ENCODE results near the gene SPINT2. TPM values are rescaled to one million over a fixed set of nuclear protein-coding genes. Genes with fewer than 3 reads are reported as not detected.
"Not testable (repeated sequence)": the region's sequence is repeated elsewhere in the genome, so short reads cannot be mapped to it uniquely, and the experiment has no call there.

The SPINT2 gene
- polyA plus RNA-seq, 1 donor from 2014 or later: 236 TPM

DNA sequence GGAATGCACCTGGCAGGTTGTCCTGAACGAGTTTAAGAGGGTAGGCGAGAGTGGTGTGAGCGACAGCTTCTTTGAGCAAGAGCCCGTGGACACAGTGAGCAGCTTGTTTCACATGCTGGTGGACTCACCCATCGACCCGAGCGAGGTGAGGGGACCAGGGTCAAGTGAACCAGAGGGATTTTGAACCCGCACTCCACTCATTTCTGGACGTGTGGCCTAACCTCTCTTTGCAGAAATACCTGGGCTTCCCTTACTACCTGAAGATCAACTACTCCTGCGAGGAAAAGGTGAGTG, 72.9 kb downstream of the SPINT2 start:
- TF ChIP-seq TAF1 (IDR thresholded peaks at IDR 0.05; ENCODE audit: low read depth) (no peak), POLR2AphosphoS5 (IDR thresholded peaks at IDR 0.05) (no peak)
- Histone ChIP-seq H3K4me3 (ENCODE audit: low read length) (peak overlapping the region; percentile 79), H2AFZ (ENCODE audit: low read depth, low read length) (no peak overlapping the region), H3K79me2 (replicated peaks; ENCODE audit: insufficient read depth, low read length) (peaks cover 3% of the 10 kb centered on the region), H4K20me1 (ENCODE audit: insufficient read depth) (no peaks in the 10 kb centered on the region), H3K9me3 (ENCODE audit: low read length) (no peaks in the 10 kb centered on the region), H3K27me3 (ENCODE audit: insufficient read depth, low read depth, low read length) (no peaks in the 10 kb centered on the region), H3K9me2 (ENCODE audit: insufficient read depth, low read length) (no peaks in the 10 kb centered on the region), H3K4me2 (ENCODE audit: low read length) (peak overlapping the region; percentile 65), H3K9ac (ENCODE audit: low read length) (peak overlapping the region; percentile 86), H3F3A (ENCODE audit: insufficient read depth, low read length, poor library complexity, severe bottlenecking) (no peaks in the 10 kb centered on the region), H3K36me3 (ENCODE audit: insufficient read depth, low read length) (no peaks in the 10 kb centered on the region), H3K27ac (ENCODE audit: low read length) (peak overlapping the region; percentile 95)

GRCh38 chr19:38339011-38339410, 74.6 kb downstream of the SPINT2 start:
- not testable (repeated sequence) for H3K4me2 ChIP-seq (ENCODE audit: low read length); H3K36me3 ChIP-seq (ENCODE audit: insufficient read depth, low read length); H3K27me3 ChIP-seq (ENCODE audit: insufficient read depth, low read depth, low read length); H3K27ac ChIP-seq (ENCODE audit: low read length); H4K20me1 ChIP-seq (ENCODE audit: insufficient read depth); H3K9ac ChIP-seq (ENCODE audit: low read length); H3K4me3 ChIP-seq (ENCODE audit: low read length); H2AFZ ChIP-seq (ENCODE audit: low read depth, low read length); H3K9me2 ChIP-seq (ENCODE audit: insufficient read depth, low read length); H3F3A ChIP-seq (ENCODE audit: insufficient read depth, low read length, poor library complexity, severe bottlenecking); H3K79me2 ChIP-seq (replicated peaks; ENCODE audit: insufficient read depth, low read length); H3K9me3 ChIP-seq (ENCODE audit: low read length)

DNA sequence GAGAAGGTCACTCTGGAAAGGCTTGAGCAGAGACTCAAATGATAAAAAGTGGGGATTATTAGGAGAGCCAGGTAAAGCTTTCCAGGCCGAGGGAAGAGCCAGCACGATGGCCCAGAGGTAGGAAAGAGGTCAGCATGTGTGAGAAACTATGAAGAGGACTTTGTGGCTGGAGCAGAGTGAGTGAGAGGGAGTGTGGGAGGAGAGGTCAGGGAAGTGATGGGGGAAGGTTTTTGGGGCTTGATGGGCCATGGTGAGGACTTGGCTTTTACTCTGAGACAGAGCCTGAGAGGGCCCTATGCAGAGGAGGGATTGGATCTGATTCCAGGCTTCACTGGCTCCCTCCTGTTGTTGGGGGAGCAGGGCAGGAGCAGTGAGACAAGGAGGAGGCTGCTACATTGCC, 76.6 kb downstream of the SPINT2 start:
- no peaks in the 10 kb centered on the region for H3K36me3 ChIP-seq (ENCODE audit: insufficient read depth, low read length)
- no peaks in the 10 kb centered on the region for H3K9me3 ChIP-seq (ENCODE audit: low read length)
- no peaks in the 10 kb centered on the region for H3K27me3 ChIP-seq (ENCODE audit: insufficient read depth, low read depth, low read length)
- no peaks in the 10 kb centered on the region for H3F3A ChIP-seq (ENCODE audit: insufficient read depth, low read length, poor library complexity, severe bottlenecking)
- no peaks in the 10 kb centered on the region for H4K20me1 ChIP-seq (ENCODE audit: insufficient read depth)
- peaks cover 3% of the 10 kb centered on the region for H3K79me2 ChIP-seq (replicated peaks; ENCODE audit: insufficient read depth, low read length)
- H3K9ac ChIP-seq (ENCODE audit: low read length): no peak overlapping the region
- no peak overlapping the region for H2AFZ ChIP-seq (ENCODE audit: low read depth, low read length)
- H3K4me3 ChIP-seq (ENCODE audit: low read length): no peak overlapping the region
- no peak for TF ChIP-seq EZH2 (IDR thresholded peaks at IDR 0.05; ENCODE audit: borderline replicate concordance, insufficient read depth, low read length, poor library complexity, severe bottlenecking)
- TF ChIP-seq POLR2AphosphoS5 (IDR thresholded peaks at IDR 0.05): no peak
- no peak for TF ChIP-seq SMC3 (conservative IDR thresholded peaks at IDR 0.05; ENCODE audit: poor library complexity)
- TF ChIP-seq, protein P1, sequence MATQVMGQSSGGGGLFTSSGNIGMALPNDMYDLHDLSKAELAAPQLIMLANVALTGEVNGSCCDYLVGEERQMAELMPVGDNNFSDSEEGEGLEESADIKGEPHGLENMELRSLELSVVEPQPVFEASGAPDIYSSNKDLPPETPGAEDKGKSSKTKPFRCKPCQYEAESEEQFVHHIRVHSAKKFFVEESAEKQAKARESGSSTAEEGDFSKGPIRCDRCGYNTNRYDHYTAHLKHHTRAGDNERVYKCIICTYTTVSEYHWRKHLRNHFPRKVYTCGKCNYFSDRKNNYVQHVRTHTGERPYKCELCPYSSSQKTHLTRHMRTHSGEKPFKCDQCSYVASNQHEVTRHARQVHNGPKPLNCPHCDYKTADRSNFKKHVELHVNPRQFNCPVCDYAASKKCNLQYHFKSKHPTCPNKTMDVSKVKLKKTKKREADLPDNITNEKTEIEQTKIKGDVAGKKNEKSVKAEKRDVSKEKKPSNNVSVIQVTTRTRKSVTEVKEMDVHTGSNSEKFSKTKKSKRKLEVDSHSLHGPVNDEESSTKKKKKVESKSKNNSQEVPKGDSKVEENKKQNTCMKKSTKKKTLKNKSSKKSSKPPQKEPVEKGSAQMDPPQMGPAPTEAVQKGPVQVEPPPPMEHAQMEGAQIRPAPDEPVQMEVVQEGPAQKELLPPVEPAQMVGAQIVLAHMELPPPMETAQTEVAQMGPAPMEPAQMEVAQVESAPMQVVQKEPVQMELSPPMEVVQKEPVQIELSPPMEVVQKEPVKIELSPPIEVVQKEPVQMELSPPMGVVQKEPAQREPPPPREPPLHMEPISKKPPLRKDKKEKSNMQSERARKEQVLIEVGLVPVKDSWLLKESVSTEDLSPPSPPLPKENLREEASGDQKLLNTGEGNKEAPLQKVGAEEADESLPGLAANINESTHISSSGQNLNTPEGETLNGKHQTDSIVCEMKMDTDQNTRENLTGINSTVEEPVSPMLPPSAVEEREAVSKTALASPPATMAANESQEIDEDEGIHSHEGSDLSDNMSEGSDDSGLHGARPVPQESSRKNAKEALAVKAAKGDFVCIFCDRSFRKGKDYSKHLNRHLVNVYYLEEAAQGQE (IDR thresholded peaks at IDR 0.05; ENCODE audit: borderline replicate concordance): no peak
- TF ChIP-seq MXI1 (conservative IDR thresholded peaks at IDR 0.05; ENCODE audit: poor library complexity, severe bottlenecking): no peak
- TF ChIP-seq RAD21 (conservative IDR thresholded peaks at IDR 0.05): no peak
- no peak for TF ChIP-seq EP300 (conservative IDR thresholded peaks at IDR 0.05; ENCODE audit: poor library complexity, severe bottlenecking)
- TF ChIP-seq, protein P2, sequence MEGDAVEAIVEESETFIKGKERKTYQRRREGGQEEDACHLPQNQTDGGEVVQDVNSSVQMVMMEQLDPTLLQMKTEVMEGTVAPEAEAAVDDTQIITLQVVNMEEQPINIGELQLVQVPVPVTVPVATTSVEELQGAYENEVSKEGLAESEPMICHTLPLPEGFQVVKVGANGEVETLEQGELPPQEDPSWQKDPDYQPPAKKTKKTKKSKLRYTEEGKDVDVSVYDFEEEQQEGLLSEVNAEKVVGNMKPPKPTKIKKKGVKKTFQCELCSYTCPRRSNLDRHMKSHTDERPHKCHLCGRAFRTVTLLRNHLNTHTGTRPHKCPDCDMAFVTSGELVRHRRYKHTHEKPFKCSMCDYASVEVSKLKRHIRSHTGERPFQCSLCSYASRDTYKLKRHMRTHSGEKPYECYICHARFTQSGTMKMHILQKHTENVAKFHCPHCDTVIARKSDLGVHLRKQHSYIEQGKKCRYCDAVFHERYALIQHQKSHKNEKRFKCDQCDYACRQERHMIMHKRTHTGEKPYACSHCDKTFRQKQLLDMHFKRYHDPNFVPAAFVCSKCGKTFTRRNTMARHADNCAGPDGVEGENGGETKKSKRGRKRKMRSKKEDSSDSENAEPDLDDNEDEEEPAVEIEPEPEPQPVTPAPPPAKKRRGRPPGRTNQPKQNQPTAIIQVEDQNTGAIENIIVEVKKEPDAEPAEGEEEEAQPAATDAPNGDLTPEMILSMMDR (IDR thresholded peaks at IDR 0.05; ENCODE audit: poor library complexity, severe bottlenecking): no peak
- TF ChIP-seq TAF1 (IDR thresholded peaks at IDR 0.05; ENCODE audit: low read depth): no peak
- no peak overlapping the region for H3K4me2 ChIP-seq (ENCODE audit: low read length)
- H3K27ac ChIP-seq (ENCODE audit: low read length): no peak overlapping the region
- no peaks in the 10 kb centered on the region for H3K9me2 ChIP-seq (ENCODE audit: insufficient read depth, low read length)

Small RNAs within 50 kb of the gene (small RNA-seq; reads per million reads assigned to genes)
- gene RF00019: 0 to 1.2 (median 0) reads per million in 3 experiments

Other genes starting within 250 kb of the SPINT2 start
- 118 and 132 TPM in 2 replicates for gene DPF1, start 40.4 kb upstream of the SPINT2 start, polyA plus RNA-seq
- gene PPP1R14A, start 8.2 kb upstream of the SPINT2 start, polyA plus RNA-seq: not detected in 2 replicates
- gene C19orf33, start 39.7 kb downstream of the SPINT2 start, polyA plus RNA-seq: not detected in 2 replicates
- 84.0 and 105 TPM in 2 replicates for gene YIF1B, start 51.4 kb downstream of the SPINT2 start, polyA plus RNA-seq
- gene KCNK6, start 55.3 kb downstream of the SPINT2 start, polyA plus RNA-seq: not detected in 2 replicates
- 16.0 and 17.1 TPM in 2 replicates for gene CATSPERG, start 71.3 kb downstream of the SPINT2 start, polyA plus RNA-seq
- gene PSMD8, start 110.0 kb downstream of the SPINT2 start, polyA plus RNA-seq: 334 and 380 TPM in 2 replicates
- gene GGN, start 123.5 kb downstream of the SPINT2 start, polyA plus RNA-seq: 0.21 and 0.28 TPM in 2 replicates
- gene SPRED3, start 124.1 kb downstream of the SPINT2 start, polyA plus RNA-seq: 4.9 and 13.7 TPM in 2 replicates
- 57.0 and 79.3 TPM in 2 replicates for gene FAM98C, start 138.5 kb downstream of the SPINT2 start, polyA plus RNA-seq
- not detected in 2 replicates for gene RASGRP4, start 161.6 kb downstream of the SPINT2 start, polyA plus RNA-seq
- 0.44 and 0.69 TPM in 2 replicates for gene RYR1, start 169.1 kb downstream of the SPINT2 start, polyA plus RNA-seq